HG03135 (cell line): ENCODE results near the gene DRD4.

ENCODE experiments used
- ATAC-seq: cut with Tn5 transposase; IDR thresholded peaks from one replicate; pipeline ENCODE4 v1.9.1; 2021; ENCODE audit warnings: mild to moderate bottlenecking, moderate library complexity; ENCODE audit not compliant: unreplicated experiment

Gene DRD4

DNA sequence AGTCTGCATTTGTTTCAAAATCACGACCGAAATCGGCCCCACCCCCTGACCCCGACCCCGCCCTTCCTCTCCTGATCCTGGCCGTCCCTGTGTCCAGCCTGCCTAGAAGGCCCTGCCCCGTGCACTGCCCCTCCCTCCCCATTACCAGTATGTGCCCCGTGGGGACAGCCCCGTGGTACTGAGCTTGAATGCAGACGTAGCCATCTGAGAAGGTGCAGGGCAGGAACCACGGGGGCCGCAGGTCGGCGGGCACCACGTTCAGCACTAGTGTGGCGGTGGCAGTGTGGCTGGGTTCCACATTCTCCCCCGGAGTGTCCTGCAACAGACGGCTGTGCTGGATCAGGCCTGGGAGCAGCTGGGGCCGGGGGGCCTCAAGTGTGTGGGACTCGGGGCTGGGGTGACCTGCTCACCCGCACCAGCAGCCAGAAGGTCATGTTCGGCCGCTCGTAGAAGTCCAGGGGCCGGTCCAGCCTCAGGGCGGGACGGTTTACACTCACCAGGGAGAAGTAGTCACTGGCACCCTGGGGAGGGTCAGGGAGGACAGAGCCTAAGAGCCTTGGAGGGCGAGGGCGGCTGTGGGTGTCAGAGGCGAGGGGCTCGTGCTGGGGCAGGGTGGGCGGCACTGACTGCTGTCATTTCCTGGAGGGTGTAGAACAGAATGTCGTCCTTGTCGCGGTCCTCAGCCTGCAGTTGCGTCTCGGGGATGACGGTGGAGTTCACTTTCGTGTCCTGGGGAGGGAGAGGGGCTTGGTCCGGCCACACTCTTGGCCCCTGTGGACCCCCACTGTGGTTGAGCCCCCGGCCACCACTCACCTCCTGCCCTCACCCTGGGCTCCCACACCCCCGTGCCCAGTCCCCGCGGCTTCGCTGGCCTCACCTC, 15.9 kb upstream of the DRD4 start:
- ATAC-seq: no peak

- no peak for ATAC-seq
Observed at GRCh38 chr11:621838-622237, 15.2 kb upstream of the DRD4 start.

- no peak for ATAC-seq
Observed at GRCh38 chr11:623349-623869, 13.7 kb upstream of the DRD4 start.

GRCh38 chr11:623999-624704, 12.9 kb upstream of the DRD4 start:
- ATAC-seq: no peak

DNA sequence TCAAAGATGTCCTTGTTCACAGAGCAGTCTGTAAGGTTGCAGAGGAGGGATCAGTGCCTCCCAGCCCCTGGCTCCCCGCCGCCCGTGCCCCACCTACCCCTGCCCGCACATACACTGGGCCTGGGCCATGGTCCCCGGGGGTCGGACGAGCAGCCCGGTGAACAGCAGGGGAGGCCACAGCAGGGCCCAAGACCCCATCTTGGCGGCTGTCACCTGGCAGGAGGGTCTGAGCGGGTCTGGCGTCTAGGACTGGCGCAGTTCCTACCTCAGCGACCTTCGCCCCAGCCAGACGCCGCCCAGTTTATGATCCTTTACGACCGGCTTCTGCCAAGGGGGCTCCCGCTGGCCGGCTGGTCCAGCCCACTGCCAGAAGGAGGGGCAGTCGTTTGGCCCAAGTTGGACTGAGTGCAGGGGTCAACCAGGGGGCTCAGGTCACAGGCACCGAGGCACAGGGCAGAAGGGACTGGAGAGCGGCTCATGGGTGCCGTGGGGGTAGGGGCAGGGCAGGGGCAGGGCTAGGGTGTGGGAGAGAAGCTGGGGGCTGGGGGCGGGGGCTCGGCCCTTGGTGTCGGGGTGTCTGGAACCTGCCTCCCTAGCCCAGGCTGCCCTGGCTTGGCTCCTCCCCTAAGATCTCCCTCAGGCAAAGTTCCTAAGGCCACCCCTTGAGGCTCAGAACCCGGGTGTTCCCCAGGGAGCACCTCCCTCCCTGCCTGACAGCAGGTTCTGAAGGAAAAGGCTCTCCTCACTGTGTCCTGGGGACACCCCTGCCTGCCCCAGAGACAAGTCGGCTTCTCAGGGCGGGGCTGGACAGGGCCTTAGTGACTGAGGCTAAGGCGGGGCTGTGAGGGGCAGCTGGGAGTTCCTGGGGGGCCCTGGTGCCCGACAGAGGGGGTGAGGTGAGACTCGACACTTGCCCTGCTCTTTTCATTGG, 12.1 kb upstream of the DRD4 start, which contains the start of gene CDHR5:
Gene CDHR5 (minus strand): TSS at position 251 of the 931 bp plus-strand sequence. CDS start 53 bp downstream, at position 198.
- ATAC-seq: no peak

GRCh38 chr11:625636-626268, 11.3 kb upstream of the DRD4 start:
- ATAC-seq: no peak

DNA sequence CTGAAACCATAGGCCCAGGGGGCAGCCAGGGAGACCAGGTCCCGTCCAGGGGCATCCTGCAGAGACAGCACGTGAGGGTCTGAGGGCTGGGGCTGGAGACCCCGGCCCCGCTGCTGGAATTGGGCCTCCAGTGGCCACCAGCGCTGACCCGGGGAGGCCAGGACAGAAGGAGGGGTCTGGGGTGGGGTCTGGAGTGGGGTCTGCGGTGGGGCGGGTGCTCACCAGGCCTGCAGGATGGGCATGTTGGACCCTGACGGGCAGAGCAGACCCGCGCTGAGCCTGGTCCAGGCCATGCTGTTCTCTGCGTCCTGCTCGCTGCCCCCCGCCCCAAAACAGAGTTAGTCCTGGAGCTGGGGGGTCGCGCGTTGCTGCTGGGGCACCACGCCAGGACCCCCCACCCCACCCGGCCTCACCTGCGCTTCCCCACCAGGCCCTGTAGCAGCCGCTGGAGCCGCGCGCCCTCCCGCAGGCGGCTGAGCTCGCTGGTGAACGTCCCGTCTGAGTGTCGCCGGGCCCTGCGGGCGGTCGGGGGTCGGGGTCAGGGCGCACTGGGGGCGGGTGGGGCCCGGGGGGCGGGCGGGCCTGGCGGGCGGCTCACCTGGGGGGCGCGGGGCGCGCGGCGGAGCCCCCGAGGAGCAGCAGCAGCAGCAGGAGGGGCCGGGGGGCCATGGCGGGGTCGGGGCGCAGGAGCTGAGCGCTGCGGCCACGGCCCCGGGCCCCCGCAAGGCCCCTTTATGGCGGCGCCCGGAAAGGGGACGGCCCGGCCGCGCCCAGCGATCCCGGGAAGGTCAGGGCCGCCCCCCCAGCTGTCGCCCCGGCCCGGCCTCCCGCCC, 10.4 kb upstream of the DRD4 start, which contains the start of gene SCT:
Gene SCT (minus strand): TSS at position 707 of the 833 bp plus-strand sequence. CDS start 38 bp downstream, at position 669.
- no peak for ATAC-seq

- ATAC-seq: no peak
Observed at GRCh38 chr11:627308-627576, 9.8 kb upstream of the DRD4 start.

GRCh38 chr11:628056-628455, 9.0 kb upstream of the DRD4 start:
- no peak for ATAC-seq

GRCh38 chr11:629237-629583, 7.9 kb upstream of the DRD4 start:
- ATAC-seq: no peak

DNA sequence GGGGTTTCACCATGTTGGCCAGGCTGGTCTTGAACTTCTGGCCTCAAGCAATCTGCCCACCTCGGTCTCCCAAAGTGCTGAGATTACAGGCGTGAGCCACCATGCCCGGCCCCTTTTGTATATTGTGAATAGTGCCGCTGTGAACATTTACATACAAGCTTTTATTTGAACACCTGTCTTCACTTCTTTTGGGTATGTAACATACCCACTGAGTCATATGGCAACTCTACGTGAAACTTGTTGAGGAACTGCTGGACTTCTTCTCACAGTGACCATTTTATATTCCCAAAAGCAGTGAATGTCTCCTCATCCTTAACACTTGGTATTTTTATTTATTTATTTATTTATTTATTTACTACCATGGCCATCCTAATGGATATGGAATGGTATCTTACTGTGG, 6.2 kb upstream of the DRD4 start:
- no peak for ATAC-seq

DNA sequence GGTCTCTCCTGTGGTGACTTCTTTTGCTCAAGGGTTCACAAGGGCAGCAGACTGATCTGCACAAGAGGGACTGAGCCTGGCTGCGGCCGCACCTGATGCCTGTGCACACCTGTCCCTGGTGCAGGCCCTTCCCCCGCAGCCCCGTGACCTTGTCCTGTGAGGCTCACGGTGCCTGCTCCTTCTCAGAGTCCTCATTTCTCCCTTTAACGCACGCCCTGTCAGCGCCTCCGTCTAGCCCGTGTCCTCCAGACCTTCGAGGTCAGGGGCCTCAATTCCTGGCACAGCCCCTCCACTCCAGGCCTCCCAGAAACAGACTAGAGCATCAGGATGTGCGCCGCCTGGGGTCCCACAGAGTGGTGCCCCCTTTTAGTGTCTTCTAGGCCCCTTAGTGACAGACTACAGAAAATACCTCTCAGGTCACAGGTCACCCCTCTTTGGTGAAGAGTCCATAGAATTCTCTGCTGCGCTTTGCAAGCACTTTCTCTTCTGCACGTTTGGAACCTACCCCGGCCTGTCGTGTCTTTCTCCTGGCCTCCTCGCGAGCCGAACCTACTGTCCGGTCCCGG, 1.0 kb upstream of the DRD4 start:
- no peak for ATAC-seq

GRCh38 chr11:637333-637592, 194 bp downstream of the DRD4 start:
- no peak for ATAC-seq

DNA sequence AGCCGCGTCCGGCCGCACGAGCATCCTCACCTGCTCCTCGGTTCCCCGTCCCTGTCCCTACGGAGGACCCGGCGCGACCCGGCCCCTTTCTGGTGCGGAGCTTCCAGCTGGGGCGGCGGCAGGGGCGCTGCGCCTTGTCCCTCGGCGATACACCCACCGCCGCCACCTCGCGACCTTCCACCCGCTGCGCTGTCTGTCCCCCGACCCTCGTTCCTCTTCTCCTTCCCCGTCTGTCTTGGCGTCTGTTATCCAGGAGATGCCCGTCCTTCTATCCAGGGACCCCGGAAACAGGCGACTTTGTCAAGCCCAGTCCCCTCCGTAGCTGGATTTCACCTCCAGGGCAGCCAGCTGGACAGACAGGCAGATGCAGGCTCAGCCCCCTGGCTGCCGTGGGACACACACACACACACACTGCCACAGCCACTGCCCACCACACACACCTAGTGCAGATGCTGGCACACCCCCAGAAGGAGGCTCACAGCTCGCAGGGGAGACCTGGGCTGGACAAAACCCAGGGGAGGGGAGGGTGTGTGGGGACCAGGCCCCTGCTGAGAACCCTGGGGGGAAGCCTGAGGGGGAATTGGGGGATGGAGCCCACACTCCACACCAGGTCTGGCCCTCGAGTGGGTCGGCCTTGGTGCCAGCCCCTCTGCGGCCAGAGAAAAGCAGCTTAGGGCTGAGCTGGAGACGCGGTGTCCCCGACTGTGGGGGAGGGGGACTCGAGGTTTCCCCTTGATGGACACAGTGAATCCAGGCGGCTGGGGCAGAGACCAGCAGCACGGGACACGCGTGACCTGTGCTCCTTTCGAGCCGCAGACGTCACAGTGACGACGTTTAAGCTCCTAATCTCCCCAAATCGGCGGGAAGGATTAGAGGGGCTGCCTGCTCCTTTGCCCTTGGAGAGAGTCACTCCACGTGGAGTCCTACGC, 788 bp downstream of the DRD4 start:
- no peak for ATAC-seq

DNA sequence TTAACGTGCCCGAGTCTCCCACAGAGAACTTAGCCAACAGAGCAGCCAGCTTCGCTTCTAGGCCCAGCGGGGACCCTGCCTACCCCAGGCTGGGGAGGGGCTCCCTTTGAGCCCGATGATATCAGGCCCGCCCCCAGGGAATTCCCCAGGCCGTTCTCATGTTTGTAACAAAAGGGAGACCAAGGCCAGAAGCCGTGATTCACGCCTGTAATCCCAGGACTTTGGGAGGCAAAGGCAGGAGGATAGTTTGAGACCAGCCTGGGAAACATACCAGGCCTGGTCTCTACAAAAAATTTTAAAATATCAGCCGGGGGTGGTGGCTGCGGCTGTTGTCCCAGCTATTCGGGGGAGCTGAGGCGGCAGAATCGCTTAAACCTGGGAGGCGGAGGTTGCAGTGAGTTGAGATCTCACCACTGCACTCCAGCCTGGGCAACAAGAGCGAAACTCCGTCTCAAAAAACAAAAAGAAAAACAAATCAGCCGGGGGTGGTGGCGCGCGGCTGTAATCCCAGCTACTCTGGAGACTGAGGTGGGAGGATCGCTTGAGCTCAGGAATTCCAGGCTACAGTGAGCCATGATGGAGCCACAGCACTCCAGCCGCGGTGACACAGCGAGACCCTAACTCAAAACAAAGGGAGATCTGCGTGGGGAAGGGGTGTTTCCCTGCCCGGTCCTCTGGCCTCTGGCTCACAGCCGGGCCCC, 1.7 kb downstream of the DRD4 start:
- no peak for ATAC-seq

GRCh38 chr11:639332-639955, 2.4 kb downstream of the DRD4 start:
- ATAC-seq: no peak

GRCh38 chr11:640021-640706, 3.1 kb downstream of the DRD4 start:
- no peak for ATAC-seq
